Testis (tissue), 2 donors: ENCODE measurements around the gene DCUN1D1.

Source experiments
- CTCF ChIP-seq, 3 experiments: fragments of 450-650 bp in 2 of 3; fragments of 200-600 bp in 1 of 3; sonication (generic) in 1 of 3; IDR thresholded peaks; one replicate each; pipeline ENCODE4 v1.5.1; 2016 to 2019; ENCODE audit warnings: antibody characterized with exemption in 3 of 3, mild to moderate bottlenecking in 2 of 3, moderate library complexity in 1 of 3
- POLR2A ChIP-seq: fragments of 450-650 bp; IDR thresholded peaks from one replicate; pipeline ENCODE4 v1.6.1; 2017; ENCODE audit warnings: antibody characterized with exemption, mild to moderate bottlenecking, moderate library complexity

GRCh38 chr3:182936918-182937285 is 43.4 kb downstream of the DCUN1D1 start:
- TF ChIP-seq CTCF (IDR thresholded peaks at IDR 0.05), result no peak
- TF ChIP-seq POLR2A, result no peak
